ENCODE results near the gene ASIC4.

Gene ASIC4

DNA sequence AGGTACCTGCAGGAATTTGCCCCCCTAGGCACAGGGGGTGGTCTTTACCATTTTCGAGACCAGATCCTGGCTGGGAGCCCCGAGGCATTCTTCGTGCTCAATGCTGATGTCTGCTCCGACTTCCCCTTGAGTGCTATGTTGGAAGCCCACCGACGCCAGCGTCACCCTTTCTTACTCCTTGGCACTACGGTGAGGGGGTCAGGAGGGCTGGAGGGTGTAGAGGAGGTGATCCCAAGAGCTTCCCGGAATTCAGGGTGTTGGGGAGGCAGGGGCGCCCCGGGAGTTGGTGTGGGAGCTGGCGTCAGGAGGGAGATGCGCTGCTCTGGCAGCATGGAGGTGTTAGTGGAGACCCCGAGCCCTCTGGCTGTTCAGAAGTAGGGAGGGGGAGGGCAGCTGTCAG is 12.4 kb upstream of the ASIC4 start:
- no peak overlapping the region for H3K4me3 Mint-ChIP-seq
- H3K27ac Mint-ChIP-seq, result no peak overlapping the region
- peaks cover 5% of the 10 kb centered on the region for H3K36me3 Mint-ChIP-seq (ENCODE audit: low read depth)
- TF ChIP-seq, protein P1, sequence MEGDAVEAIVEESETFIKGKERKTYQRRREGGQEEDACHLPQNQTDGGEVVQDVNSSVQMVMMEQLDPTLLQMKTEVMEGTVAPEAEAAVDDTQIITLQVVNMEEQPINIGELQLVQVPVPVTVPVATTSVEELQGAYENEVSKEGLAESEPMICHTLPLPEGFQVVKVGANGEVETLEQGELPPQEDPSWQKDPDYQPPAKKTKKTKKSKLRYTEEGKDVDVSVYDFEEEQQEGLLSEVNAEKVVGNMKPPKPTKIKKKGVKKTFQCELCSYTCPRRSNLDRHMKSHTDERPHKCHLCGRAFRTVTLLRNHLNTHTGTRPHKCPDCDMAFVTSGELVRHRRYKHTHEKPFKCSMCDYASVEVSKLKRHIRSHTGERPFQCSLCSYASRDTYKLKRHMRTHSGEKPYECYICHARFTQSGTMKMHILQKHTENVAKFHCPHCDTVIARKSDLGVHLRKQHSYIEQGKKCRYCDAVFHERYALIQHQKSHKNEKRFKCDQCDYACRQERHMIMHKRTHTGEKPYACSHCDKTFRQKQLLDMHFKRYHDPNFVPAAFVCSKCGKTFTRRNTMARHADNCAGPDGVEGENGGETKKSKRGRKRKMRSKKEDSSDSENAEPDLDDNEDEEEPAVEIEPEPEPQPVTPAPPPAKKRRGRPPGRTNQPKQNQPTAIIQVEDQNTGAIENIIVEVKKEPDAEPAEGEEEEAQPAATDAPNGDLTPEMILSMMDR (IDR thresholded peaks at IDR 0.05), result no peak
- DNase-seq, result no peak
- peaks cover 43% of the 10 kb centered on the region for H3K27me3 Mint-ChIP-seq (ENCODE audit: low read depth, poor library complexity)
- H3K4me1 Mint-ChIP-seq, result peaks cover 59% of the 10 kb centered on the region
- H3K9me3 Mint-ChIP-seq, result no peaks in the 10 kb centered on the region

- Mint-ChIP-seq H3K4me1 (peaks cover 60% of the 10 kb centered on the region), H3K36me3 (ENCODE audit: low read depth) (peaks cover 5% of the 10 kb centered on the region), H3K9me3 (no peaks in the 10 kb centered on the region), H3K27ac (peak overlapping the region; percentile 53), H3K27me3 (ENCODE audit: low read depth, poor library complexity) (peaks cover 38% of the 10 kb centered on the region), H3K4me3 (no peak overlapping the region)
- TF ChIP-seq, protein P1 (IDR thresholded peaks at IDR 0.05), result no peak
- no peak for DNase-seq
These were observed 11.7 kb upstream of the ASIC4 start for GRCh38 chr2:219502618-219503017.

DNA sequence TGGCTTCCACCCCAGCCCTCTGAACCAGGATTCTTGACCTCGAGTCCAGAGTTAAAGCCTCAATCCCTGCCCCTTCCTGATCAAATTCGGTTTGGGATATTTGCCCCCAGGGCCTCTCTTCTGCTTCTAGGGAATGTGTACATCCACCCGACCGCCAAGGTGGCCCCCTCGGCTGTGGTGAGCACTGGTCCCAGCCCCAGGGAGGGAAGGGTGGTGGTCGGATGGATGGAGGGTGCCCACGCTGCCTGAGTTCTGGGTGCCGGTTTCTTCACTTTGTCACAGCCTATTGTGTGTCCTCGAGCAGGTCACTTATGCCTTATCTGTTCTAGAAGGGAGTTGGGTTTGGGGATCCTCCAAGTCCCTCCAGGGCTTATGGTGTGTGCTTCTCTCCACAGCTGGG is 8.7 kb upstream of the ASIC4 start:
- no peak for DNase-seq
- Mint-ChIP-seq H3K4me1 (peaks cover 52% of the 10 kb centered on the region), H3K36me3 (ENCODE audit: low read depth) (peaks cover 5% of the 10 kb centered on the region), H3K9me3 (no peaks in the 10 kb centered on the region), H3K27me3 (ENCODE audit: low read depth, poor library complexity) (peaks cover 40% of the 10 kb centered on the region), H3K4me3 (no peak overlapping the region), H3K27ac (no peak overlapping the region)
- TF ChIP-seq, protein P1 (IDR thresholded peaks at IDR 0.05), result no peak

DNA sequence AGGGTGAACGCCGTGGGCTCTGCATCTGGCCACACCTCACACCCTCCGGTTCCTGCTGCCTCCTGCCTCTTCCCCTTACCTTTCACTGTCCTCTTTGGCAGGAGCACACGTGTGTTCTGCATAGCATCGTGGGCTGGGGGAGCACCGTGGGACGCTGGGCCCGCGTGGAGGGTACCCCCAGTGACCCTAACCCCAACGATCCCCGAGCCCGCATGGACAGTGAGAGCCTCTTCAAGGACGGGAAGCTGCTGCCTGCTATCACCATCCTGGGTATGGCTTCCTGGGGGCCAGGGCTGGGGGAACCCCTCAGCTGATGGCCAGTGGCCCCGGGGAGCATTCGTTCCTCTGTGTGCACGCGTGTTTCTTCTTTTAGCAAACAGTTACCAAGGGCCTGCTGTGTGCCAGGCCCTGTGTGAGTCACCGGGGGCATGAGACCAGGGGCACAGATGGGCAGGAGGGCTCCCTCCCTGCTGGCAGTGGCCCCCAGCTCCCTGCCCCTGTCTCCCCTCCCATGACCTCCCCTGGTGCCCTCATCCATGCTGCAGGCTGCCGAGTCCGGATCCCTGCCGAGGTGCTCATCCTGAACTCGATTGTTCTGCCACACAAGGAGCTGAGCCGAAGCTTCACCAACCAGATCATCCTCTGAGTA is 8.0 kb upstream of the ASIC4 start:
- Mint-ChIP-seq H3K27ac (no peak overlapping the region), H3K9me3 (no peaks in the 10 kb centered on the region), H3K4me3 (no peak overlapping the region), H3K36me3 (ENCODE audit: low read depth) (peaks cover 5% of the 10 kb centered on the region), H3K27me3 (ENCODE audit: low read depth, poor library complexity) (peaks cover 39% of the 10 kb centered on the region), H3K4me1 (peaks cover 52% of the 10 kb centered on the region)
- TF ChIP-seq, protein P1 (IDR thresholded peaks at IDR 0.05), result no peak
- DNase-seq, result no peak

DNA sequence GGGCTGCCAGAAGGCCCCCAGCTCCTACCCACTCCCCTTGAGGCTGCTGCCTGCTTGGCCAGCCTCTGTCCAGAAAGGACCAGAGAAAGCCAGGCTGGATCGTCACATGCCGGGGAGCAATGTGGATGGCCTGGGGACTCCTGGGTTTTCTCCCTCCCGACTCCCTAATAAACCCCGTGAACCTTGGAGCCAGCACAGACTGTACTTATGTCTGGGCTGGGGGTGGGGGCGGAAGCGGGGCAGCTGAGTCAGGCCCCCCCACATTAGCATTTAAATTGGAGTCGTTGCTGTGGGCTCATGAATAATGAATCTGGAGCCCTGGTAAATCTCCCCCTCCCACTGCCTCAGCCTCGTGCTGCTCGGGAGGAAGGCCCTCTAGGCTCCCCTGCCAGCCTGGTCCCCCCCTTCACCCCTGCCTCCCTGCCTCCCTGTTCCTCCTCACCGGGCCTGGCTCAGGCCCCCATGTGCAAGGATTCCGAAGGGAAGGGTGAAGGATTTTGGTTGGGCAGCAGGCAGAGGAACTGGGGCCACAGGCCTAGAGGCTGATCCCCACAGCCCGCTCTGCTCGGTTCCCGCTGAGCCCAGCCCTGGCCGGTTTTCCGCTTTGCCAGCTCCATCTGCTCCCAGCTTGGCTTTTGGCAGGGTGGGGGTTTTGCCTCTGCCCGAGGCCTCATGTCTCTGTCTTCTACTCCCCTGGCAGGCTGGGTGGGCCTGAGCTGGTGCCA is 7.3 kb upstream of the ASIC4 start:
- H3K36me3 Mint-ChIP-seq (ENCODE audit: low read depth), result peaks cover 5% of the 10 kb centered on the region
- no peak overlapping the region for H3K27ac Mint-ChIP-seq
- peaks cover 38% of the 10 kb centered on the region for H3K27me3 Mint-ChIP-seq (ENCODE audit: low read depth, poor library complexity)
- H3K9me3 Mint-ChIP-seq, result no peaks in the 10 kb centered on the region
- DNase-seq, result no peak
- TF ChIP-seq, protein P1 (IDR thresholded peaks at IDR 0.05), result no peak
- peaks cover 52% of the 10 kb centered on the region for H3K4me1 Mint-ChIP-seq
- no peak overlapping the region for H3K4me3 Mint-ChIP-seq
